Ishikawa (cell line): Measurements from ENCODE around the gene SPATA2L.

Experiments
- CREB1 ChIP-seq: IDR thresholded peaks from 2 replicates; pipeline ENCODE4 v1.6.1; 2012; ENCODE audit warnings: low read depth
- EGR1 ChIP-seq: IDR thresholded peaks from 2 replicates; pipeline ENCODE4 v1.6.1; 2012
- EP300 ChIP-seq: IDR thresholded peaks from 2 replicates; pipeline ENCODE4 v1.6.1; 2012; ENCODE audit warnings: borderline replicate concordance
- RAD21 ChIP-seq: IDR thresholded peaks from 2 replicates; pipeline ENCODE4 v1.6.1; 2012; ENCODE audit warnings: low read depth
- TAF1 ChIP-seq: IDR thresholded peaks from 2 replicates; pipeline ENCODE4 v1.6.1; 2012; ENCODE audit warnings: low read depth, mild to moderate bottlenecking
- YY1 ChIP-seq: IDR thresholded peaks from 2 replicates; pipeline ENCODE4 v1.6.1; 2012; ENCODE audit warnings: low read depth

DNA sequence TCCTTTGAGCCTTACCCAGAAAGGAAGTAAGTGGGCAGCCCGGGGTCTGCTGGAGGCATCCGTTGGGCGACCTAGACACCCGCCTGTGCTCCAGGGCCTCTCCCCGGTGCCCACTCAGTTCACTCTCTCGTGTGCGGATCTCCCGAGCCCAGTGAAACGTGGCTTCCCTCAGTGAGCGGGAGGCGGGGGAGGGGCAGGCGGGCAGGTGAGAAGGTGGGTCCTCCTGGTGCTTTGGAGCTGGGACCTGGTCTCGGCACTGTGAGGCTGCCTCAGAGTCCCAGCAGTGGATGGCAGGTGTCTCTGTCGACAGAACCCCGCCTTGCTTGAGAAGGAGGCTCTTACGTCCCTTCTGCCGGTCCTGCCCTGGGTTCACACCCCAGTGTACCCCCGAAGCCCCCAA lies 27.8 kb upstream of the SPATA2L start:
- no peak for TF ChIP-seq CREB1
- TF ChIP-seq EGR1 = no peak
- TF ChIP-seq RAD21 = no peak
- no peak for TF ChIP-seq YY1
- no peak for TF ChIP-seq EP300
- TF ChIP-seq TAF1 = no peak
